Endometrium (tissue), 2 donors: ENCODE data around the gene FNIP2.
A peak's percentile ranks its signal among the peaks of the same experiment; 100 is the strongest.
"Not testable (repeated sequence)": the region's sequence is repeated elsewhere in the genome, so short reads cannot be mapped to it uniquely, and the experiment has no call there.

Source experiments
- FAIRE-seq: peaks from 2 replicates; lab custom pipeline; 2012; peaks lifted over from hg19 to GRCh38; lab: Jason Lieb, UNC
- donor health status: control.
- donor health status: control.

The FNIP2 gene

GRCh38 chr4:158768555-158769174 is at the start of gene FNIP2:
FNIP2 (plus strand) TSS chr4:158769026; CDS start chr4:158769213, 187 bp downstream.
- no peak for FAIRE-seq

- no peak for FAIRE-seq
Measured at GRCh38 chr4:158721680-158722079, 47.1 kb upstream of the FNIP2 start.

GRCh38 chr4:158722291-158722916 is 46.4 kb upstream of the FNIP2 start:
- FAIRE-seq, result no peak

GRCh38 chr4:158722917-158723793 is 45.7 kb upstream of the FNIP2 start, which contains the start of gene PPID:
PPID (minus strand) TSS chr4:158723396; CDS start chr4:158723288, 108 bp downstream.
- FAIRE-seq, result peak; percentile 21

- no peak for FAIRE-seq
Measured at GRCh38 chr4:158724637-158725036, 44.2 kb upstream of the FNIP2 start.

- FAIRE-seq, result no peak
Measured at GRCh38 chr4:158726633-158727032, 42.2 kb upstream of the FNIP2 start.

- no peak for FAIRE-seq
Measured at GRCh38 chr4:158728236-158728635, 40.6 kb upstream of the FNIP2 start.

- peak; percentile 74 for FAIRE-seq
Measured at GRCh38 chr4:158729716-158730559, 38.9 kb upstream of the FNIP2 start.

- FAIRE-seq, result no peak
Measured at GRCh38 chr4:158738866-158739265, 30.0 kb upstream of the FNIP2 start.

- FAIRE-seq, result no peak
Measured at GRCh38 chr4:158739600-158739999, 29.2 kb upstream of the FNIP2 start.

- no peak for FAIRE-seq
Measured at GRCh38 chr4:158741326-158742021, 27.4 kb upstream of the FNIP2 start.

GRCh38 chr4:158746537-158746936 is 22.3 kb upstream of the FNIP2 start:
- FAIRE-seq, result not testable (repeated sequence)

GRCh38 chr4:158750379-158750778 is 18.4 kb upstream of the FNIP2 start:
- FAIRE-seq, result no peak

GRCh38 chr4:158754385-158755180 is 14.2 kb upstream of the FNIP2 start:
- no peak for FAIRE-seq

GRCh38 chr4:158755819-158756218 is 13.0 kb upstream of the FNIP2 start:
- not testable (repeated sequence) for FAIRE-seq

- no peak for FAIRE-seq
Measured at GRCh38 chr4:158756588-158756987, 12.2 kb upstream of the FNIP2 start.

GRCh38 chr4:158758142-158758541 is 10.7 kb upstream of the FNIP2 start:
- no peak for FAIRE-seq

- no peak for FAIRE-seq
Measured at GRCh38 chr4:158758703-158759102, 10.1 kb upstream of the FNIP2 start.

GRCh38 chr4:158759539-158759938 is 9.3 kb upstream of the FNIP2 start:
- not testable (repeated sequence) for FAIRE-seq

GRCh38 chr4:158760866-158761265 is 8.0 kb upstream of the FNIP2 start:
- no peak for FAIRE-seq
